ENCODE data around the gene GAREM2.

Gene GAREM2

DNA sequence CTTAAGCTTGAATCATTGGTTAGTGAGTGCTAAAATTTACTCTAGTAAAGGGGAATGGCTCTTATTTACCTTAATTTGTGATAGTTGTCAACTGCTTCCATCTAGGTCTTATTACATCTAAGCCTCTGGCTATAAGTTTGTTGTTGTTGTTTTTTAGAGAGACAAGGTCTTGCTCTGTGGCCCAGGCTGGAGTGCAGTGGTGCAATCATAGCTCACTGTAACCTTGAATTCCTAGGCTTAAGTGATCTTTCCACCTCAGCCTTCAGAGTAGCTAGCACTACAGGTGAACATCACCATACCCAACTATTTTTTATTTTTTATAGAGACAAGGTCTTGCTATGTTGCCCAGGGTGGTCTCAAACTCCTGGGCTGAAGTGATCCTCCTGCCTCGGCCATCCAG is 65.0 kb downstream of the GAREM2 start:
- DNase-seq (ENCODE audit: low read depth in 2 of 2) = no peak

DNA sequence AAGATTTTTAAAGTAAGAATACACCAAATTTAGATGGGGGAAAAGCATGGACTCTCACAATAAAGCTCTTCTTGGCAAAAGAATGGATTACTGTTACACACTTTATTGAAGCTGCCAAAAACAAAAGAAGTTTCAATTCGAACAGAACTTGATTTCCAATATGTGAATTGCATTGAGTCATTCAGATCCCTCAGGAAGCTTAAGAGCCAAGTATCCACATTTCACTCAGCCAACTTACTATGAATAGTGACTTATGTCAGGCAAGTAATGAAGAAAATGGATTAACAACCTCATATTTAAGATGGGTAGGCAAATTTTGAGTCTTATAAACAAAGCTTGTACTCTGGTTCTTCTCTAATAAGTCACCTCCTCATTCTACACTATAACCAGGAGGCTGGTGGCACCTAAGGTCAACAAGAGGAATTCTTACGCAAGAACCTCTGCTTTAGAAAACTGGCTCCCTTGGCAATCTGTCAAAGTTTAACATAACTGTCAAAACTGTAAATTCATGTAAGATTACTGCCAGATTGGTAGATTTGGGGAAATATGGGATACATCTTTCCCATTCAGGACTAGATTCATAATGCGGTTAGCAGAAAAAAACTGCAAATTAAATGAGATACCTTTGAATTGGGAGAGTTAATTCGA is 65.5 kb downstream of the GAREM2 start:
- DNase-seq (ENCODE audit: low read depth in 2 of 2) = no peak
